HFFc6 (cell line): ENCODE measurements around the gene TANGO6. TPM values are rescaled to one million over a fixed set of nuclear protein-coding genes. Genes with fewer than 3 reads are reported as not detected.

Experiments used
- DNase-seq: peaks from one replicate; pipeline ENCODE4 v3.0.0-alpha.2; 2018
- H3K27ac Mint-ChIP-seq: 2 replicates; pipeline ENCODE4 v1.8.0; 2020; ENCODE audit warnings: mild to moderate bottlenecking, mixed read lengths
- H3K27me3 Mint-ChIP-seq: 2 replicates; pipeline ENCODE4 v1.8.0; 2021; ENCODE audit warnings: mild to moderate bottlenecking, moderate library complexity, mixed read lengths; ENCODE audit not compliant: insufficient read depth
- H3K36me3 Mint-ChIP-seq: 2 replicates; pipeline ENCODE4 v1.8.0; 2021; ENCODE audit warnings: low read depth, mixed read lengths
- H3K4me1 Mint-ChIP-seq: 2 replicates; pipeline ENCODE4 v1.8.0; 2020; ENCODE audit warnings: low read depth, mixed read lengths
- H3K4me3 Mint-ChIP-seq: 2 replicates; pipeline ENCODE4 v1.8.0; 2020; ENCODE audit warnings: mild to moderate bottlenecking, moderate library complexity, mixed read lengths
- H3K9me3 Mint-ChIP-seq: 2 replicates; pipeline ENCODE4 v1.8.0; 2020; ENCODE audit warnings: mild to moderate bottlenecking, mixed read lengths
- CTCF ChIP-seq: fragments of 200-600 bp; sonication (generic); IDR thresholded peaks from 2 replicates; pipeline ENCODE4 v1.5.0; 2021; ENCODE audit warnings: antibody characterized with exemption, mild to moderate bottlenecking
- total RNA-seq, 6 experiments: library from RNA; stranded (reverse); fragmentation: NEBNext Ultra II Directional; extraction: Animal tissue kit (Norgen Biotek cat#: 25700); gene quantifications; 2 replicates in 1 of 6; 3 replicates in 5 of 6; pipeline ENCODE4 v1.2.3, GENCODE V29; 2021

Gene TANGO6
- total RNA-seq, 6 experiments from 2014 or later: 14.7 to 22.1 (median 18.9) TPM

- peaks cover 15% of the 10 kb centered on the region for H3K4me1 Mint-ChIP-seq
- H3K9me3 Mint-ChIP-seq: no peaks in the 10 kb centered on the region
- H3K4me3 Mint-ChIP-seq: no peak overlapping the region
- TF ChIP-seq CTCF: no peak
- peaks cover under 1% of the 10 kb centered on the region; the same call in 1 of the 2 replicates for H3K36me3 Mint-ChIP-seq
- DNase-seq: no peak
- no peaks in the 10 kb centered on the region for H3K27me3 Mint-ChIP-seq
- H3K27ac Mint-ChIP-seq: no peak overlapping the region
Measured at GRCh38 chr16:68981971-68982370, 138.6 kb downstream of the TANGO6 start.

- Mint-ChIP-seq H3K36me3 (no peaks in the 10 kb centered on the region; the same call in 1 of the 2 replicates), H3K9me3 (no peaks in the 10 kb centered on the region), H3K4me1 (peaks cover 22% of the 10 kb centered on the region), H3K27me3 (no peaks in the 10 kb centered on the region; the same call in 1 of the 2 replicates), H3K4me3 (no peak overlapping the region), H3K27ac (no peak overlapping the region)
- no peak for TF ChIP-seq CTCF
- DNase-seq: no peak
Measured at GRCh38 chr16:68984467-68984866, 141.1 kb downstream of the TANGO6 start.

DNA sequence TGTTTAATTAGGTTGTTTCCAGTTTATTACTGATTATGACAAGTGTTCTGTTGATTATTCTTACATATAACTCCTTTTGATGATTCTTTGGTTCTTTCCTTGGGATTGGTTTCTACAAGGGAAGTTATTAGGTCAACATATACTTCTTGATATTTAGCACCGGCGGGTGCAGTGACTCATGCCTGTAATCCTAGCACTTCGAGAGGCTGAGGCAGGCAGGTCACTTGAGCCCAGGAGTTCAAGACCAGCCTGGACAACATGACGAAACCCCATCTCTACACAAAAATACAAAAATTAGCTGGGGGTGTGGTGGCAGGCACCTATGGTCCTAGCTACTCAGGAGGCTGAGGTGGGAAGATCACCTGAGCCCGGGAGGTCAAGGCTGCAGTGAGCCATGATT, 141.9 kb downstream of the TANGO6 start:
- Mint-ChIP-seq H3K27ac (no peak overlapping the region), H3K9me3 (no peaks in the 10 kb centered on the region), H3K4me1 (peaks cover 22% of the 10 kb centered on the region), H3K36me3 (peaks cover 4% of the 10 kb centered on the region; the same call in 1 of the 2 replicates), H3K4me3 (no peak overlapping the region), H3K27me3 (no peaks in the 10 kb centered on the region; the same call in 1 of the 2 replicates)
- no peak for TF ChIP-seq CTCF
- DNase-seq: no peak

DNA sequence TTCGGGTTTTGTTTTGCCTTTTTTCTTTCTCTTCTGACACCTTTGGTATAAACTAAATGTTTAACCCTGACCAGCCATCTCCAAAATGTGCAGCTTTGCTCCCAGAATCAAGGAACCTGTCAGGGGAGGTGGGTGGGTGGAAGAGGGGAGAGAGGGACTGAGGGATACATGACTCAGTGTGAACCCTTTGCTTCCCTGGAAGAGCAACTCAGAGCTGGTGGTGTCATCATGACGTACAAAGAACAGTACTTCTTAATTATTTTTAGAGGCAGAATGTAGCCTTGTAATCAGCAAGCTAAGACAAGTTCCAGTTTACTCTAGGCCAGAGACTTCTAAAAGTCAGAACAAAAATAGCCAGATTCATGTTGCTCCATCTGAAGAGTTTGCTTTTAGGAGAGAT, 142.5 kb downstream of the TANGO6 start:
- Mint-ChIP-seq H3K27ac (peak overlapping the region; percentile 57), H3K4me1 (peaks cover 25% of the 10 kb centered on the region), H3K9me3 (no peaks in the 10 kb centered on the region), H3K36me3 (peaks cover 4% of the 10 kb centered on the region; the same call in 1 of the 2 replicates), H3K27me3 (no peaks in the 10 kb centered on the region; the same call in 1 of the 2 replicates), H3K4me3 (no peak overlapping the region)
- DNase-seq: peak; percentile 6
- no peak for TF ChIP-seq CTCF

DNA sequence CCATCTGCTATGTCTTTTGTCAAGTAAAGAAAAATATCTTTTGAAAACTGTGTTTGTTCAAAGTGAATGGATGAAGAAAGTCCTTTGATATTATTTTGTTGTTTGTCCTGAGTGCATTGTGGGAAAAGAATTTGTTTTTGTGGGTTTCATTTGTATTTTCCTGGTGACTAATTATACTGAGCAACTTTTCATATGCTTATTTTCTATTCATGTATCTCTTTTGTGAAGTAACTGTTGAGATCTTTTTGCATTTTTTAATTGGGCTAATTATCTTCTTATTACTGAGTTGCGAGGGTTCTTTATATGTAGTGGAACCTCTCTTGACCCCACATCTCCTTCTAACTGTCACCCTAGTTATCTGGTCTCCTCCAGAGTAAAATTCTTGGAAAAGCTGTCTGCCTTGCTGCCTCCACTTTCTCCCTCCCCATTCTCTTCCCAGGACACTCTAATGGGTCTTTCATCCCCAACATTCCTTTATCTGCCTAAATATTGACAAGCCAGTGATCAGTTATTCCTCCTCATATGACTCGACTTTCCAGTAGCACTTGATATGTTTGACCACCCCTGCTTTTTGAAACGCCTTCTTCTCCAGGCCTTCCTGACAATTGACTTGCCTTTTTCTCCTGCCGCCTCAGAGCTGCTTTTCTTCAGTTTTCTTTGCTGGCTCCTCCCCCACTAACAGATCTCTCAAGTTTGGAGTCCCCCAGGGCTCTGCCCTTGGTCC, 144.6 kb downstream of the TANGO6 start:
- Mint-ChIP-seq H3K36me3 (peaks cover 4% of the 10 kb centered on the region; the same call in 1 of the 2 replicates), H3K4me1 (peaks cover 46% of the 10 kb centered on the region), H3K9me3 (no peaks in the 10 kb centered on the region), H3K27me3 (no peaks in the 10 kb centered on the region; the same call in 1 of the 2 replicates), H3K27ac (no peak overlapping the region), H3K4me3 (no peak overlapping the region)
- TF ChIP-seq CTCF: no peak
- DNase-seq: no peak
